H1 (cell line): Measurements from ENCODE around the gene RABEPK. TPM values are rescaled to one million over a fixed set of nuclear protein-coding genes. Genes with fewer than 3 reads are reported as not detected.

ENCODE experiments used
- CTCF ChIA-PET: fragments of 300-600 bp; sonication (Branson Sonifier 250); formaldehyde crosslinking; loops from one replicate; lab custom pipeline; 2021; ENCODE audit not compliant: partially characterized antibody; lab: Charles Lee
- POLR2A ChIA-PET: fragments of 300-600 bp; sonication (Branson Sonifier 250); formaldehyde crosslinking; loops from one replicate; lab custom pipeline; 2021; ENCODE audit warnings: inconsistent platforms; ENCODE audit not compliant: partially characterized antibody; lab: Charles Lee
- DNase-seq, 2 experiments: peaks; one replicate each; pipeline versions ENCODE4 v3.0.0 to v3.0.0-alpha.2; 2010 to 2022; ENCODE audit warnings: low spot score in 2 of 2, low read depth in 1 of 2, mixed read lengths in 1 of 2
- FAIRE-seq: peaks from 2 replicates; lab custom pipeline; 2011; peaks lifted over from hg19 to GRCh38; lab: Jason Lieb, UNC
- H2AFZ ChIP-seq: 2 replicates; pipeline ENCODE4 v1.8.1; 2012; ENCODE audit warnings: low read length, inconsistent platforms
- H2AK5ac ChIP-seq: 2 replicates; pipeline ENCODE4 v1.6.1; 2013; ENCODE audit warnings: low read depth, low read length
- H2BK120ac ChIP-seq: replicated peaks from 2 replicates; pipeline ENCODE3; 2013; ENCODE audit warnings: low read depth, low read length, inconsistent platforms
- H2BK12ac ChIP-seq: 2 replicates; pipeline ENCODE4 v1.6.1; 2013; ENCODE audit warnings: low read depth, low read length
- H2BK15ac ChIP-seq: 2 replicates; pipeline ENCODE4 v1.6.1; 2013; ENCODE audit warnings: low read length
- H2BK20ac ChIP-seq: 2 replicates; pipeline ENCODE4 v1.6.1; 2013; ENCODE audit warnings: low read length
- H2BK5ac ChIP-seq: 2 replicates; pipeline ENCODE4 v1.6.1; 2013; ENCODE audit warnings: low read depth, low read length
- H3K14ac ChIP-seq: 2 replicates; pipeline ENCODE4 v1.6.1; 2013; ENCODE audit warnings: inconsistent platforms; ENCODE audit not compliant: insufficient read length
- H3K18ac ChIP-seq: 2 replicates; pipeline ENCODE4 v1.6.1; 2013; ENCODE audit warnings: low read length; ENCODE audit errors: extremely low read depth
- H3K23ac ChIP-seq: 2 replicates; pipeline ENCODE4 v1.6.1; 2013; ENCODE audit warnings: inconsistent platforms; ENCODE audit not compliant: insufficient read length
- H3K23me2 ChIP-seq: 2 replicates; pipeline ENCODE4 v1.6.1; 2013; ENCODE audit warnings: low read depth, low read length
- H3K27ac ChIP-seq: 2 replicates; pipeline ENCODE4 v1.6.1; 2011; ENCODE audit warnings: low read depth, low read length, inconsistent platforms
- H3K27me3 ChIP-seq, 4 experiments: replicated peaks in 1 of 4; 1 replicate in 1 of 4; 2 replicates in 3 of 4; pipeline versions ENCODE4 v1.6.1 to v1.8.1; 2011 to 2013; ENCODE audit warnings: low read length in 3 of 4, mild to moderate bottlenecking in 3 of 4, inconsistent platforms in 2 of 4, mixed read lengths in 2 of 4, moderate library complexity in 1 of 4; ENCODE audit not compliant: control insufficient read depth in 3 of 4, insufficient read depth in 3 of 4; ENCODE audit errors: extremely low read depth in 1 of 4
- H3K36me3 ChIP-seq, 4 experiments: 2 replicates each; pipeline versions ENCODE4 v1.6.1 to v1.8.1; 2011 to 2013; ENCODE audit warnings: mild to moderate bottlenecking in 4 of 4, low read length in 3 of 4, moderate library complexity in 2 of 4, control low read depth in 1 of 4, inconsistent platforms in 1 of 4; ENCODE audit not compliant: insufficient read depth in 4 of 4, control insufficient read depth in 2 of 4
- H3K4ac ChIP-seq: replicated peaks from 2 replicates; pipeline ENCODE3; 2013; ENCODE audit warnings: low read length, low read depth, mixed read lengths, inconsistent platforms; ENCODE audit not compliant: insufficient read length
- H3K4me1 ChIP-seq, 4 experiments: replicated peaks in 1 of 4; 1 replicate in 1 of 4; 2 replicates in 3 of 4; pipeline versions ENCODE4 v1.6.1 to v1.8.1; 2011 to 2013; ENCODE audit warnings: low read length in 3 of 4, inconsistent platforms in 2 of 4, mixed read lengths in 1 of 4; ENCODE audit not compliant: insufficient read depth in 4 of 4, control insufficient read depth in 3 of 4
- H3K4me2 ChIP-seq, 2 experiments: 2 replicates each; pipeline versions ENCODE4 v1.6.1 to v1.8.1; 2011 to 2013; ENCODE audit warnings: low read depth in 2 of 2, low read length in 2 of 2, control low read depth in 1 of 2, inconsistent platforms in 1 of 2, mild to moderate bottlenecking in 1 of 2; ENCODE audit not compliant: insufficient read depth in 1 of 2
- H3K4me3 ChIP-seq, 4 experiments: fragments of 200-600, 300-600 bp in 1 of 4; sonication (generic), shearing (Covaris generic), sonication (Bioruptor Twin) in 1 of 4; 2 replicates each; pipeline versions ENCODE4 v1.5.1 to v1.8.1; 2011 to 2016; ENCODE audit warnings: low read length in 4 of 4, low read depth in 3 of 4, control low read depth in 2 of 4, inconsistent platforms in 2 of 4, mild to moderate bottlenecking in 2 of 4, mixed read lengths in 1 of 4, moderate library complexity in 1 of 4; ENCODE audit not compliant: insufficient read depth in 2 of 4; ENCODE audit errors: extremely low read depth in 1 of 4
- H3K56ac ChIP-seq: replicated peaks from 2 replicates; pipeline ENCODE3; 2013; ENCODE audit warnings: low read depth, mild to moderate bottlenecking, mixed read lengths, low read length, inconsistent platforms; ENCODE audit not compliant: insufficient read length
- H3K79me1 ChIP-seq: 2 replicates; pipeline ENCODE4 v1.6.1; 2013; ENCODE audit warnings: low read depth, low read length, control low read depth
- H3K79me2 ChIP-seq, 2 experiments: 2 replicates each; pipeline versions ENCODE4 v1.6.1 to v1.8.1; 2012 to 2013; ENCODE audit warnings: low read length in 2 of 2, mild to moderate bottlenecking in 2 of 2, inconsistent platforms in 1 of 2; ENCODE audit not compliant: insufficient read depth in 2 of 2, control insufficient read depth in 1 of 2
- H3K9ac ChIP-seq, 4 experiments: replicated peaks in 1 of 4; 1 replicate in 1 of 4; 2 replicates in 3 of 4; pipeline versions ENCODE4 v1.6.1 to v1.8.1; 2011 to 2013; ENCODE audit warnings: low read depth in 3 of 4, low read length in 3 of 4, control low read depth in 2 of 4, mild to moderate bottlenecking in 2 of 4, moderate library complexity in 2 of 4, inconsistent platforms in 1 of 4; ENCODE audit errors: extremely low read depth in 1 of 4
- H3K9me3 ChIP-seq, 2 experiments: 2 replicates each; pipeline versions ENCODE4 v1.6.1 to v1.8.1; 2012 to 2013; ENCODE audit warnings: mild to moderate bottlenecking in 2 of 2, moderate library complexity in 2 of 2, control low read depth in 1 of 2, inconsistent platforms in 1 of 2, low read depth in 1 of 2, low read length in 1 of 2, mixed read lengths in 1 of 2; ENCODE audit not compliant: insufficient read depth in 2 of 2
- H4K20me1 ChIP-seq, 2 experiments: replicated peaks in 1 of 2; 2 replicates each; pipeline versions ENCODE3 to v1.8.1; 2011 to 2013; ENCODE audit warnings: inconsistent platforms in 2 of 2, low read length in 2 of 2, mild to moderate bottlenecking in 1 of 2; ENCODE audit not compliant: insufficient read depth in 2 of 2, control insufficient read depth in 1 of 2
- H4K5ac ChIP-seq: 2 replicates; pipeline ENCODE4 v1.6.1; 2013; ENCODE audit warnings: low read length, low read depth, mixed read lengths, inconsistent platforms; ENCODE audit not compliant: insufficient read length
- H4K8ac ChIP-seq: 2 replicates; pipeline ENCODE4 v1.8.0; 2013; ENCODE audit warnings: mild to moderate bottlenecking, moderate library complexity, low read length, inconsistent platforms; ENCODE audit not compliant: insufficient read depth; ENCODE audit errors: extremely low read depth
- H4K91ac ChIP-seq: replicated peaks from 2 replicates; pipeline ENCODE3; 2013; ENCODE audit warnings: low read length, mixed read lengths, inconsistent platforms; ENCODE audit not compliant: insufficient read length
- CBX5 ChIP-seq: fragments of 300-800, 300-1000 bp; sonication (generic); IDR thresholded peaks from 2 replicates; pipeline ENCODE4 v1.7.1; 2016; ENCODE audit warnings: antibody characterized with exemption, low read length, low read depth
- CREB1 ChIP-seq: IDR thresholded peaks from 2 replicates; pipeline ENCODE4 v1.6.1; 2012; ENCODE audit warnings: inconsistent platforms
- EZH2 ChIP-seq: fragments of 200-600 bp; sonication (generic); IDR thresholded peaks from 2 replicates; pipeline ENCODE4 v1.7.1; 2012; ENCODE audit warnings: low read depth, mild to moderate bottlenecking, moderate library complexity, low read length, inconsistent platforms; ENCODE audit not compliant: severe bottlenecking
- HDAC6 ChIP-seq: IDR thresholded peaks from one replicate; pipeline ENCODE4 v1.7.1; 2012; ENCODE audit warnings: low read depth, mild to moderate bottlenecking, inconsistent platforms, low read length, moderate library complexity
- JUN ChIP-seq: IDR thresholded peaks from 2 replicates; pipeline ENCODE4 v1.6.1; 2011; ENCODE audit warnings: low read depth, mild to moderate bottlenecking, improper control_type of control experiment, low read length
- JUND ChIP-seq: IDR thresholded peaks from 2 replicates; pipeline ENCODE4 v1.6.1; 2011; ENCODE audit warnings: mild to moderate bottlenecking, improper control_type of control experiment, low read length
- MAFK ChIP-seq: IDR thresholded peaks from 2 replicates; pipeline ENCODE4 v1.6.1; 2012; ENCODE audit warnings: low read depth, mild to moderate bottlenecking, improper control_type of control experiment, low read length
- RNF2 ChIP-seq: fragments of 200-900, 300-1000 bp; sonication (generic); IDR thresholded peaks from 2 replicates; pipeline ENCODE4 v1.7.1; 2016; ENCODE audit warnings: borderline replicate concordance, low read depth, mild to moderate bottlenecking, antibody characterized with exemption, low read length; ENCODE audit not compliant: poor library complexity, severe bottlenecking; ENCODE audit errors: missing control alignments
- SAP30 ChIP-seq: fragments of 300-600 bp; sonication (generic); IDR thresholded peaks from 2 replicates; pipeline ENCODE4 v1.7.1; 2012; ENCODE audit warnings: low read length, moderate library complexity, mild to moderate bottlenecking, inconsistent platforms; ENCODE audit not compliant: insufficient read depth, insufficient replicate concordance
- SP2 ChIP-seq: IDR thresholded peaks from 2 replicates; pipeline ENCODE4 v1.6.1; 2012; ENCODE audit warnings: mild to moderate bottlenecking, low read length, inconsistent platforms
- SRF ChIP-seq: IDR thresholded peaks from 2 replicates; pipeline ENCODE4 v1.6.1; 2011; ENCODE audit warnings: mild to moderate bottlenecking, low read depth, low read length, moderate library complexity
- WGBS, 2 experiments: shearing (Covaris generic) in 1 of 2; methylation state at CpG; one replicate each; pipeline versions ENCODE4 v1.1.6 to v1.1.7; 2013 to 2015; ENCODE audit warnings: low lambda C conversion rate in 2 of 2, mixed read lengths in 2 of 2, inconsistent platforms in 1 of 2, low coverage in 1 of 2, missing lambda C conversion rate in 1 of 2; ENCODE audit not compliant: insufficient replicate concordance in 2 of 2, insufficient coverage in 1 of 2, insufficient read length in 1 of 2; ENCODE audit errors: extremely low coverage in 1 of 2, missing lambda C conversion rate in 1 of 2; 5-methylcytosine and 5-hydroxymethylcytosine counted together
- polyA plus RNA-seq, 7 experiments: library from polyadenylated mRNA; depleted of rRNA in 3 of 7; stranded (reverse) in 5 of 7; unstranded in 2 of 7; fragments of >200 nt in 5 of 7; fragments of 200-250 nt in 2 of 7; gene quantifications; 1 replicate in 5 of 7; 2 replicates in 1 of 7; 4 replicates in 1 of 7; pipeline versions ENCODE4 v1.2.1 to v1.2.3, GENCODE V29; 2011 to 2013; ENCODE audit warnings: missing spikeins in 2 of 7, mixed read lengths in 2 of 7
- total RNA-seq: library from RNA; stranded (reverse); fragmentation: NEBNext Ultra II Directional; extraction: Animal tissue kit (Norgen Biotek cat#: 25700); gene quantifications from 2 replicates; pipeline ENCODE4 v1.2.1, GENCODE V29; 2021
- TF ChIP-seq, protein P1 (sequence below): IDR thresholded peaks from 2 replicates; pipeline ENCODE4 v1.6.1; 2012; ENCODE audit warnings: inconsistent platforms

RABEPK gene
- total and polyA plus RNA-seq, 2 of the 8 experiments (the other 6 are each of a cell fraction or from before 2014, with no cell fraction given) = 26.3 to 34.3 TPM

DNA sequence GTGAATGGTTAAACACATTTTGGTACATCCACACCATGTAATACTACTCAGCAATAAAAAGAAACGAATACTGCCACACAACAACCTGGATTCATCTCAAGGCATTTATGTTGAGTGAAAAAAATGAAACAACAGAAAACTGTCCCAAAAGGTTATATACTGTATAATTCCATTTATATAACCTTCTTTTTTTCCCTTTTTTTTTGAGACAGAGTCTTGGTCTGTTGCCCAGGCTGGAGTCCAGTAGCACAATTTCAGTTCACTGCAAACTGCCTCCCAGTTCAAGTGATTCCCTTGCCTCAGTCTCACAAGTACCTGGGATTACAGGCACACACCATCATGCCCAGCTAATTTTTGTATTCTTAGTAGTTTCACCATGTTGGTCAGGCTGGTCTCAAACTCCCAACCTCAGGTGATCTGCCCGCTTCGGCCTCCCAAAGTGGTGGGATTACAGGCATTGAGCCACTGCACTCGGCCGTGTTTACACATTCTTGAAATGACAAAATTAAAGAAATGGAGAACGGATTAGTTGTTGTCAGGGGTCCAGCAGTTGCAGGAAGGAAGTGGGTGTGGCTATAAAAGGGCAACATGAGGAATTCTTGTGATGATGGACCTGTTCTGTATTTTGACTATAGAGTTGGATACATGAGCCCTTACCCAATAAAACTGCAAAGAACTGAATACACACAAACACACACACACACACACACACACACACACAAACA is 28.1 kb upstream of the RABEPK start:
- H3K9me3 ChIP-seq = no peaks in the 10 kb centered on the region
- H4K8ac ChIP-seq = no peak overlapping the region
- no peaks in the 10 kb centered on the region for H3K79me1 ChIP-seq
- peaks cover 0 to 49% of the 10 kb centered on the region in 2 experiments; a peak in 3 of 4 replicates for H3K79me2 ChIP-seq
- H2AK5ac ChIP-seq = no peak overlapping the region
- no peak overlapping the region for H3K4me3 ChIP-seq
- H3K56ac ChIP-seq = no peak overlapping the region
- no peak overlapping the region for H2BK12ac ChIP-seq
- ChIA-PET CTCF (interaction anchor here (0.6 kb wide), 1 partner anchor 42 kb away, joined by 3 read pairs; no protein-coding TSS in a partner anchor), POLR2A (no interaction called here)
- H3K23me2 ChIP-seq = no peaks in the 10 kb centered on the region
- peaks cover 3 to 7% of the 10 kb centered on the region in 2 experiments for H4K20me1 ChIP-seq
- H3K4me1 ChIP-seq = no peaks in the 10 kb centered on the region
- FAIRE-seq (no peak), DNase-seq (no peak)
- no peaks in the 10 kb centered on the region for H3K27me3 ChIP-seq
- no peak overlapping the region for H4K91ac ChIP-seq
- H3K36me3 ChIP-seq = peaks cover 2 to 13% (median 4%) of the 10 kb centered on the region in 4 experiments; a peak in 5 of 8 replicates
- H2AFZ ChIP-seq = no peak overlapping the region
- H2BK5ac ChIP-seq = no peak overlapping the region
- H2BK15ac ChIP-seq = no peak overlapping the region
- no peak overlapping the region for H3K4me2 ChIP-seq
- no peak overlapping the region for H3K27ac ChIP-seq
- H3K4ac ChIP-seq = no peak overlapping the region
- H2BK20ac ChIP-seq = no peak overlapping the region
- no peak overlapping the region for H3K9ac ChIP-seq
- H3K23ac ChIP-seq = no peak overlapping the region
- no peak overlapping the region for H4K5ac ChIP-seq
- no peak overlapping the region for H2BK120ac ChIP-seq
- no peak overlapping the region for H3K18ac ChIP-seq
- 93% methylated on average over 6 of the region's 6 CpGs; no CpG with 5 or more reads in 1 of the 2 experiments for WGBS, 2 experiments
- H3K14ac ChIP-seq = no peak overlapping the region
- TF ChIP-seq HDAC6 (no peak), CBX5 (no peak), SAP30 (no peak), SP2 (no peak), MAFK (no peak), EZH2 (no peak), SRF (no peak), JUN (no peak), CREB1 (no peak), JUND (no peak), RNF2 (no peak)
- TF ChIP-seq, protein P1, sequence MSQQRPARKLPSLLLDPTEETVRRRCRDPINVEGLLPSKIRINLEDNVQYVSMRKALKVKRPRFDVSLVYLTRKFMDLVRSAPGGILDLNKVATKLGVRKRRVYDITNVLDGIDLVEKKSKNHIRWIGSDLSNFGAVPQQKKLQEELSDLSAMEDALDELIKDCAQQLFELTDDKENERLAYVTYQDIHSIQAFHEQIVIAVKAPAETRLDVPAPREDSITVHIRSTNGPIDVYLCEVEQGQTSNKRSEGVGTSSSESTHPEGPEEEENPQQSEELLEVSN = no peak
